Transverse colon (tissue), 4 donors: ENCODE results near the gene SLC2A13.
"Not testable (repeated sequence)": the region's sequence is repeated elsewhere in the genome, so short reads cannot be mapped to it uniquely, and the experiment has no call there.

Experiments used
- POLR2A ChIP-seq: fragments of 450-650 bp; IDR thresholded peaks from one replicate; pipeline ENCODE4 v1.6.1; 2016; ENCODE audit warnings: antibody characterized with exemption, mild to moderate bottlenecking, moderate library complexity
- POLR2AphosphoS5 ChIP-seq, 3 donors: sonication (generic); formaldehyde crosslinking; IDR thresholded peaks; one replicate each; pipeline ENCODE4 v1.6.1; 2016; ENCODE audit warnings: antibody characterized with exemption in 3 of 3
- TF ChIP-seq, protein P1 (sequence below), 5 experiments: fragments of 200-600 bp in 3 of 5; fragments of 450-650 bp in 2 of 5; sonication (generic) in 3 of 5; IDR thresholded peaks; 1 replicate in 2 of 5; 2 replicates in 3 of 5; pipeline ENCODE4 v1.5.1; 2016 to 2017; ENCODE audit warnings: antibody characterized with exemption in 5 of 5, inconsistent platforms in 3 of 5, mild to moderate bottlenecking in 2 of 5, moderate library complexity in 1 of 5

DNA sequence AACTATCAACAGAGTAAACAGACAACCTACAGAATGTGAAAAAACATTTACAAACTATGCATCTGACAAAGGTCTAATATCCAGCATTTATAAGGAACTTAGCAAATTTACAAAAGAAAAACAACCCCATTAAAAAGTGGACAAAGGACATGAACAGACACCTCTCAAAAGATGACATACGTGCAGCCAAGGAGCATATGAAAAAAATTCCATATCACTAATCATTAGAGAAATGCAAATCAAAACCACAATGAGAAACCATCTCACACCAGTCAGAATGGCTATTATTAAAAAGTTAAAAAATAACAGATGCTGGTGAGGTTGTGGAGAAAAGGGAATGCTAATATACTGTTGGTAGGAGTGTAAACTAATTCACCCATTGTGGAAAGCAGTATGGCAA is 257.7 kb downstream of the SLC2A13 start:
- TF ChIP-seq, protein P1, sequence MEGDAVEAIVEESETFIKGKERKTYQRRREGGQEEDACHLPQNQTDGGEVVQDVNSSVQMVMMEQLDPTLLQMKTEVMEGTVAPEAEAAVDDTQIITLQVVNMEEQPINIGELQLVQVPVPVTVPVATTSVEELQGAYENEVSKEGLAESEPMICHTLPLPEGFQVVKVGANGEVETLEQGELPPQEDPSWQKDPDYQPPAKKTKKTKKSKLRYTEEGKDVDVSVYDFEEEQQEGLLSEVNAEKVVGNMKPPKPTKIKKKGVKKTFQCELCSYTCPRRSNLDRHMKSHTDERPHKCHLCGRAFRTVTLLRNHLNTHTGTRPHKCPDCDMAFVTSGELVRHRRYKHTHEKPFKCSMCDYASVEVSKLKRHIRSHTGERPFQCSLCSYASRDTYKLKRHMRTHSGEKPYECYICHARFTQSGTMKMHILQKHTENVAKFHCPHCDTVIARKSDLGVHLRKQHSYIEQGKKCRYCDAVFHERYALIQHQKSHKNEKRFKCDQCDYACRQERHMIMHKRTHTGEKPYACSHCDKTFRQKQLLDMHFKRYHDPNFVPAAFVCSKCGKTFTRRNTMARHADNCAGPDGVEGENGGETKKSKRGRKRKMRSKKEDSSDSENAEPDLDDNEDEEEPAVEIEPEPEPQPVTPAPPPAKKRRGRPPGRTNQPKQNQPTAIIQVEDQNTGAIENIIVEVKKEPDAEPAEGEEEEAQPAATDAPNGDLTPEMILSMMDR (IDR thresholded peaks at IDR 0.05), result not testable (repeated sequence)
- TF ChIP-seq POLR2AphosphoS5 (IDR thresholded peaks at IDR 0.05); POLR2A: not testable (repeated sequence)
